Activated CD4-positive, alpha-beta T cell treated with anti-CD3 and anti-CD28 coated beads for 4 hours (primary cell): ENCODE measurements around the gene ALDH16A1.
A peak's percentile ranks its signal among the peaks of the same experiment; 100 is the strongest.

Experiments
- DNase-seq, 2 donors: peaks; one replicate each; pipeline ENCODE4 v3.0.0-alpha.2; 2020

Gene ALDH16A1

DNA sequence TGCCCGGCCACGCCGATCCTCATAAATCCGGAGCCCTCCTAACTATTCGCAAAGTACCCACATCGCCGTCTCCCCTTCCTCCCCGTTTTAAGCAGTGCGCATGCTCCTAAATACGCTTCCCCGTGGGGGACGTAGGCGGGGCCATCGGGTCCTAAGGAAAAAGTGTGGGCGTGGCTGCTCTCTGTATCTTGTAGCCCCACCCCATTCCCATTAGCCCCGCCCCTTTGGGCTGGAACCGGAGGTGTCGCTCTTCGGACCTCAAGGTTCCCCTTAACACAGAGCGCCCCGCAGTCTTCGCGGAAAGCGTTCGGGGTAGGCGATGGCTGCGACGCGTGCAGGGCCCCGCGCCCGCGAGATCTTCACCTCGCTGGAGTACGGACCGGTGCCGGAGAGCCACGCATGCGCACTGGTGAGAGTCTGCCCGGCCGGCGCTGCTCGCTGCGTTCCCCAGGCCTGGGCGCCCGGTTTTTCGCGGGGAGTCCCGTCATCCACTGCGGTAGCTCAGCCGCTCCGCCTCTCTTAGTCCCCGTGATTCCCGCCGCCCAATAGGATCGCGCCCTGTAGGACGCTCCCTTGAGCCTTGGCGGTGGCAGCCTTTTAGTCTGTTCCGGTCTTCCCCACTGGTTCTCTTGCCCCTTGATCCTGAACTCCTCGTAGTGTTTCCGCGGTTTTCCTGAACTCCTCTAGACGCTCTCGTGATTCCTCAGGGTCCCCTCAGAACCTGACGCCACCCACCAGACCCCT lies at the start of gene ALDH16A1:
TSS of gene ALDH16A1 (plus strand) at position 213 of the 744 bp plus-strand sequence. CDS start at position 320, 107 bp downstream.
- peak; percentile 95 to 98 for DNase-seq

GRCh38 chr19:49403404-49404187 lies 49.4 kb upstream of the ALDH16A1 start:
- no peak for DNase-seq

- DNase-seq = no peak
Measured at GRCh38 chr19:49407079-49407478, 45.9 kb upstream of the ALDH16A1 start.

- DNase-seq = no peak
Measured at GRCh38 chr19:49407482-49408015, 45.5 kb upstream of the ALDH16A1 start.

- no peak for DNase-seq
Measured at GRCh38 chr19:49408816-49409440, 44.1 kb upstream of the ALDH16A1 start.

GRCh38 chr19:49409441-49410029 lies 43.5 kb upstream of the ALDH16A1 start:
- DNase-seq = peak in 1 of 2 donors; percentile 23

DNA sequence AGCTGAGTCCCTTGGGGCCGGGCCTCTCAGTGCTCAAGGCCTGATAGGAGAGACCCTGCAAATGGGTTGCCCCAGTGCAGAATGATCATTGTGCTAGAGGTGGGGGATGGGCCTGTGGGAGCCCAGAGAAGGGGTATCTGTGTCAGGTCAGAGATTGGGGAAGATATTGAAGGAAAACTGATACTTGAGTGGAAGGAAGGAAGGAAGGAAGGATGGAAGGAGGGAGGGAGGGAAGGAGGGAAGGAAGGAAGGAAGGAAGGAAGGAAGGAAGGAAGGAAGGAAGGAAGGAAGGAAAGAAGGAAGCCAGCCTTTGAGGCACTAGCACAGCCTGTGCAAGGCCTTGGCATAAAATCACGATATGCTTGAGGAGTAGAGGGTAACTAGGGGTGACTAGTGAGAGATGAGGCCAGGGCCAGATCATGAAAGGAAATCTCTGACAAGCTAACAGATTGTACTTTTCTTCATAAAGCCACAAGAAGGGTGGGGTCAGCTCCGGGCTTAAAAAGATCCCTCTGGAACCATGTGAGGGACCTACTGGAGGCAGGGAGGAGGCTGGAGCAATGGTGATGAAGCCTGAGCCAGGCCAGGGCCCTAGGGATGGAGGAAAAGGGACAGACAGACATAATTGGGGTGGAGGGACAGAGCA lies 41.2 kb upstream of the ALDH16A1 start:
- DNase-seq = no peak

- no peak for DNase-seq
Measured at GRCh38 chr19:49413348-49413747, 39.7 kb upstream of the ALDH16A1 start.

GRCh38 chr19:49414256-49414655 lies 38.8 kb upstream of the ALDH16A1 start:
- no peak for DNase-seq

DNA sequence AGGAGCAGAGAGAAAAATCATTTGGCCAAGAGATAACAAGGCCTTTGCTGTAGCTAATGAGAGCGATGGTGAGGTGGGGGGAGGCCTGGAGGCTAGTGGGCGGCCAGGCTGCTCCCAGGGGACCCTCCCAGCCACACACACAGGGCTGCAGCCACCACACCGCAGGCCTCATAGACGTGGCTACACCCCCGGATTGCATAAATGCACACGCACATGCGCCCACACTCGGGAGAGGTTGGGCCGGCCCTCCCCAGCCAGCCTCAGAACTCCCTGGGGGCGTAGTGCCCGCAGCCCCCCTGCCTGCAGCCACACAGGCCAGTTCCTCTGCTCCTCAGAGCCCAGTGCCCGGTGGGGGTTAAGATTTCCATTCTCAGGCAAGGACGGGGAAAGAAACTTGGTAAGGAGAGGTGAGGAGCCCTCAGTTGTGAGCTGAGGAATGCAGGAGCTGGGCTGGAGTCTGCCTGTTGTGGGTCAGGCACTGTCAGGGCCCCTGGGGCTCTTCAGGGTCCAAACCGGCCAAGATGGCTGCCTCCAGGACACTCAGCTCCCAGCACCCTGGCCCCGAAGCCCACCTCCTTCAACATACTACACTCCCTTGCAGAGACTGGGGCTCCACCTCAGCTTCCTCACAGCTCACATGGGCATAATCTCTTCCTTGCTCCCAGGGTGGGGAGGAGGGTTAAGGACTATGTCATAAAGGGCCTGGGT lies 37.8 kb upstream of the ALDH16A1 start:
- no peak for DNase-seq

- no peak for DNase-seq
Measured at GRCh38 chr19:49415810-49416200, 37.2 kb upstream of the ALDH16A1 start.

DNA sequence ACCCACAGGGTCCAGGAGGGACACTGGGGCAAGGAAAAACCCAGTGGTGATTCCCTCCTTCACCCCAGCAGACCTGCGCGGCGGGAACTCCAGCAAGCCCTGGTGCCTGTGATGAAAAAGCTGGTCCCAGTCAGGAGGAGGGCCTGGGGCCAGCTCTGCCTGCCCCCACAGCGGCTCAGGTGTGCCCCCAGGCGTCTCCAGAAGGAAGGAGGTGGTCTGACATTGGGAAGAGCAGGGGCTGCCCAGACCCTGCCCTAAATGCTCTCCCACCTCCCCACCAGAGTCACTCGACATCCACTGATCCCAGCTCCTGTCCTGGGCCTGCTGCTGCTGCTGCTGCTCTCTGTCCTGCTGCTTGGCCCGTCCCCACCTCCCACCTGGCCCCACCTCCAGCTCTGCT lies 35.9 kb upstream of the ALDH16A1 start:
- DNase-seq = no peak

DNA sequence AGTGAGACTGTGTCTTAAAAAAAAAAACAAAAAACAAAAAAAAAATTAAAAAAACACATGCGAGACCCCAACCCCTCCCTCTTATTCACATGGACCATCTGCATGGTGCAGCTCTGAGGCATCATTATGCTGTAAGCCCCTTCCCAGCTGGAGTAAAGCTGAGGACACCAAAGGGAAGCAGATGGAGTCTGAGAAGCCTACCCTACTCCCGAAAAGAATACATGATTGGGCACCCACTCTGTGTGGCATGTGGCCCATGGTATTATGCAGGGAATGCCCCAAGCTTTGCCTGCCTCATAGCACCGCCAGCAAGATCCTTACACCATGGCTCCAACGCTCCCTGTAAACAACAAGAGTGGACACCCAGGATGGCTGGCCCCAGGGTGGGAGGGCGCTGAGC lies 34.5 kb upstream of the ALDH16A1 start:
- DNase-seq = no peak

DNA sequence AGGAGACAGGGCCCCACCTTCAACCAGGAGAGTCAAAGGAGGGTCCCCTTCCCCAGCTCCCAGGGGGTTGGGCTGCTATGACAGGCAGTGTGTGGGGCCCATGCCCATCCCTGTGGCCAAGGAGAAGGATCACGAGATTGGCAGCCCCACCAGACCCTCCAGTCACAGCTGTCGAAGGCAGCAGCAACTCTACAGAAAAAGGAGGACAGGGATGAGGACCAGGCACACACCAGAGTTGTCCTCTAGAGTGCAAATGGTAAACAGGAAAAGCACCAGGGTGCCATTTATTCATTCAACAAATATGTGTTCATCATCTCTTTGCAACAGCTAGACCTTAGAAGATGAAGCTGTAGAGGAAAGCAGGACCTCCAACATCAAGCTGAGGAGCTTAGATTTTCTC lies 33.9 kb upstream of the ALDH16A1 start:
- no peak for DNase-seq

- DNase-seq = no peak
Measured at GRCh38 chr19:49420227-49420626, 32.8 kb upstream of the ALDH16A1 start.

GRCh38 chr19:49421039-49421877 lies 31.8 kb upstream of the ALDH16A1 start:
- peak; percentile 16 to 25 for DNase-seq

DNA sequence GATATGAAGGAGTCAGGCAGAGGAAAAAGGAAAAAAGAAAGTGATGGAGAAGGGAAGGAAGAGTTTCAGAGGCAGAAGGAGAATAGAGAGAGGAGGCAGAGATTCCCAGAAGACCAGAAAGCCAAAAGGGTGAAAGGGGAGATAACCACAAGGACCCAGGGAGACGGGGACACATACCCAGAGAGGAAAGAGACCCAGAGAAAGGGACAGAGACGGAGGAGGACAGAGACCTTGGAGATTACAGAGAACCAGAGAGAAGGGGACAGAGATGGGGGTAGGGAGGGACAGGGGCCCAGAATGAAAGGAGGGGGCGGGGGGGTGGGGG lies 31.2 kb upstream of the ALDH16A1 start:
- DNase-seq = no peak

GRCh38 chr19:49422407-49423070 lies 30.5 kb upstream of the ALDH16A1 start:
- no peak for DNase-seq

- DNase-seq = no peak
Measured at GRCh38 chr19:49423071-49423984, 29.7 kb upstream of the ALDH16A1 start, which contains the start of gene PTH2. Gene PTH2, minus strand, starts transcription at chr19:49423441. Its CDS starts 102 bp downstream, at chr19:49423339.
